Stomach (tissue), 9 donors: ENCODE measurements around the gene LDB2. TPM values are rescaled to one million over a fixed set of nuclear protein-coding genes. Genes with fewer than 3 reads are reported as not detected.

Experiments used
- DNase-seq, 2 donors: peaks; one replicate each; pipeline versions ENCODE4 v3.0.0 to v3.0.0-alpha.2; 2013 to 2019
- H3K27ac ChIP-seq, 5 donors: fragments of 200-600 bp in 4 of 5; sonication (generic) in 4 of 5; one replicate each; pipeline ENCODE4 v1.5.1; 2013 to 2019; ENCODE audit warnings: mild to moderate bottlenecking in 1 of 5, moderate library complexity in 1 of 5
- H3K27me3 ChIP-seq, 3 donors: fragments of 200-600 bp; sonication (generic); one replicate each; pipeline ENCODE4 v1.5.1; 2017 to 2019; ENCODE audit warnings: mixed run types in 1 of 3
- H3K36me3 ChIP-seq, 4 donors: fragments of 200-600 bp; sonication (generic); 1 replicate in 3 of 4; 2 replicates in 1 of 4; pipeline ENCODE4 v1.5.1; 2016 to 2019
- H3K4me1 ChIP-seq, 4 donors: fragments of 200-600 bp; sonication (generic); one replicate each; pipeline ENCODE4 v1.5.1; 2016 to 2019
- H3K4me3 ChIP-seq, 4 donors: fragments of 200-600 bp; sonication (generic) in 3 of 4; one replicate each; pipeline ENCODE4 v1.5.1; 2016 to 2019; ENCODE audit warnings: mild to moderate bottlenecking in 1 of 4
- H3K9me3 ChIP-seq, 4 donors: fragments of 200-600 bp; sonication (generic); one replicate each; pipeline ENCODE4 v1.5.1; 2016 to 2019
- CTCF ChIP-seq, 7 experiments: fragments of 450-650 bp in 4 of 7; fragments of 200-600 bp in 3 of 7; sonication (generic) in 3 of 7; IDR thresholded peaks; one replicate each; pipeline ENCODE4 v1.5.1; 2016 to 2019; ENCODE audit warnings: antibody characterized with exemption in 7 of 7, control low read depth in 2 of 7, mild to moderate bottlenecking in 1 of 7
- EP300 ChIP-seq: sonication (generic); formaldehyde crosslinking; IDR thresholded peaks from one replicate; pipeline ENCODE4 v1.6.1; 2017; ENCODE audit warnings: antibody characterized with exemption
- POLR2A ChIP-seq, 4 donors: fragments of 450-650 bp; IDR thresholded peaks; one replicate each; pipeline ENCODE4 v1.6.1; 2016; ENCODE audit warnings: antibody characterized with exemption in 4 of 4, control low read depth in 2 of 4, mild to moderate bottlenecking in 1 of 4, moderate library complexity in 1 of 4
- POLR2AphosphoS5 ChIP-seq, 3 donors: sonication (generic); formaldehyde crosslinking; IDR thresholded peaks; one replicate each; pipeline ENCODE4 v1.6.1; 2016; ENCODE audit warnings: antibody characterized with exemption in 3 of 3
- WGBS, 5 donors: extraction: QIAGEN DNeasy Blood & Tissue Kit in 3 of 5; methylation state at CpG; one replicate each; pipeline versions ENCODE4 v1.1.5 to v1.1.7; 2013 to 2018; 5-methylcytosine and 5-hydroxymethylcytosine counted together
- intact Hi-C: fragments of 100-400 bp; cut with DNase I; formaldehyde crosslinking; loops from one replicate; pipeline ENCODE4 v1.15.1; 2023; ENCODE audit warnings: low total_unique reads
- polyA plus RNA-seq, 3 donors: library from polyadenylated mRNA; stranded (reverse); fragments of 200-250 nt; gene quantifications; one replicate each; pipeline ENCODE4 v1.2.3, GENCODE V29; 2013
- total RNA-seq, 5 donors: library from RNA; depleted of rRNA; stranded (reverse); fragments of >200 nt; gene quantifications; one replicate each; pipeline versions ENCODE4 v1.1.0 to v1.2.3, GENCODE V29; 2014 to 2016
- donor health status: healthy with polysubstance abuse.
- donor health status: Bipolar disorder and iron deficiency.
- donor health status: healthy.

Gene LDB2
- total and polyA plus RNA-seq, 8 donors: 6.2 to 63.3 (median 12.8) TPM

DNA sequence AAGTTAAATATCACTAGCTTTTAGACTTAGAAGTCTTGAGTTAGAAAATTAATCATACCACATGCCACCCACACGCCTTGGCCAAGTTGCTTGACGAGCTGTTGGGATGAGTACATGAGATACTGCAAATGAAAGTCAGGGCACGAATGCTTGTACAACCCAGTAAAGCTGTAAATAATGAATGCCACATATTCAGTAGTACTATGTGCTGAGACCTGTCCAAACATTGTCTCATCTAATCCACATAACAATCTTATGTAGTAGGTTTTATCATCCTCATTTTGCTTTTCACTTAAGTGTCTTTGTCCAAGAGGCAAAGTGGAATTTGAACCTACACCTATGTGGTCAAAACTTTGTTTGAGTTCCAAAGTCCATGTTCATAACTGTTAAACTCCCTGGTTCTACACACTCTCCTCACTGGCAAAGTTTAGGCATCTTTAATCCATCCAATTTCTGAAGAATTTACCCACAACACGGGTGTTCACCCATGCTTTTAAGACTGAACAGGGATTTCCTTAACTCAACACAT lies 74.1 kb downstream of the LDB2 start:
- no peak overlapping the region for H3K4me3 ChIP-seq
- 23 to 54% (median 43%) methylated on average over 4 of the region's 4 CpGs for WGBS, 5 donors
- no peak overlapping the region for H3K27ac ChIP-seq
- intact Hi-C loops: no loop called here
- no peaks in the 10 kb centered on the region for H3K9me3 ChIP-seq
- DNase-seq: peak in 1 of 2 donors; percentile 25
- H3K27me3 ChIP-seq: no peaks in the 10 kb centered on the region
- TF ChIP-seq POLR2A (IDR thresholded peaks at IDR 0.05) (no peak), CTCF (IDR thresholded peaks at IDR 0.05) (no peak), POLR2AphosphoS5 (IDR thresholded peaks at IDR 0.05) (no peak), EP300 (no peak)
- H3K36me3 ChIP-seq: no peaks in the 10 kb centered on the region
- no peaks in the 10 kb centered on the region for H3K4me1 ChIP-seq

DNA sequence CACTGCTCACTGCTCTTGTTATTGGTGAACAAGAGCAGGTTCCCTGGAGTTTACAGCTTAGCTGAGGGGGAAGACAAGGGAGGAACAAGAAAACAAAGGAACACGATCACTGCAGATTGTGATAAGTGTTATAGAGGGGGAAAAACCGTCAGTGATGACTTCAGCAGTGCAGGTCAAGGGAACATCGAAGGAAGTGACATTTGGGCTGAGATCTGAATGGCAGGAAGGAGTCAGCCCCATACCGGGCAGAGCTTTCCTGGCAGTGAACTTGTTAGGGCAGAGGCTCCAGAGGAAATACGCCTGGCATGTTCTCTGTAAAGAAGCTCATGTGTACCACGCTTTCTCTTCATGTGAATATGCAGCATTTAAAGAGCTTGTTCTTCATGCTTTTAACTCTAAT lies 78.1 kb downstream of the LDB2 start:
- TF ChIP-seq POLR2A (IDR thresholded peaks at IDR 0.05) (no peak), CTCF (IDR thresholded peaks at IDR 0.05) (no peak), EP300 (no peak)
- WGBS, 5 donors: 42 to 60% (median 56%) methylated on average over 6 of the region's 6 CpGs
- peak in 1 of 2 donors; percentile 33 for DNase-seq
- Histone ChIP-seq H3K4me3 (no peak overlapping the region), H3K36me3 (no peaks in the 10 kb centered on the region), H3K4me1 (no peaks in the 10 kb centered on the region), H3K27ac (no peak overlapping the region), H3K27me3 (no peaks in the 10 kb centered on the region), H3K9me3 (no peaks in the 10 kb centered on the region)
- intact Hi-C loops: no loop called here

- 83 to 91% (median 84%) methylated on average over 3 of the region's 3 CpGs for WGBS, 5 donors
- no peak for DNase-seq
- no peak for TF ChIP-seq EP300
- TF ChIP-seq CTCF (IDR thresholded peaks at IDR 0.05): no peak
- no peak for TF ChIP-seq POLR2A (IDR thresholded peaks at IDR 0.05)
- no peak for TF ChIP-seq POLR2AphosphoS5 (IDR thresholded peaks at IDR 0.05)
- Histone ChIP-seq H3K4me1 (no peaks in the 10 kb centered on the region), H3K27ac (no peak overlapping the region), H3K4me3 (no peak overlapping the region), H3K9me3 (no peaks in the 10 kb centered on the region), H3K27me3 (no peaks in the 10 kb centered on the region), H3K36me3 (no peaks in the 10 kb centered on the region)
- intact Hi-C loops: no loop called here
Measured at GRCh38 chr4:16819652-16820051, 78.8 kb downstream of the LDB2 start.

- H3K36me3 ChIP-seq: no peaks in the 10 kb centered on the region
- TF ChIP-seq EP300 (no peak), POLR2A (IDR thresholded peaks at IDR 0.05) (no peak), POLR2AphosphoS5 (IDR thresholded peaks at IDR 0.05) (no peak), CTCF (IDR thresholded peaks at IDR 0.05) (no peak)
- H3K27me3 ChIP-seq: no peaks in the 10 kb centered on the region
- H3K4me1 ChIP-seq: no peaks in the 10 kb centered on the region
- no peak for DNase-seq
- H3K9me3 ChIP-seq: no peaks in the 10 kb centered on the region
- H3K27ac ChIP-seq: no peak overlapping the region
- 85 to 96% (median 93%) methylated on average over 3 of the region's 3 CpGs for WGBS, 5 donors
- no peak overlapping the region for H3K4me3 ChIP-seq
- intact Hi-C loops: no loop called here
Measured at GRCh38 chr4:16818005-16818404, 80.4 kb downstream of the LDB2 start.
